H9 (cell line): ENCODE data around the gene FANCF. TPM values are rescaled to one million over a fixed set of nuclear protein-coding genes. Genes with fewer than 3 reads are reported as not detected.

Experiments used
- DNase-seq: peaks from one replicate; pipeline ENCODE4 v3.0.0-alpha.2; 2017
- H2AFZ ChIP-seq: one replicate; pipeline ENCODE4 v1.6.1; 2013; ENCODE audit warnings: mild to moderate bottlenecking, low read length, control low read depth, moderate library complexity
- H2AK5ac ChIP-seq: 2 replicates; pipeline ENCODE4 v1.6.1; 2013; ENCODE audit warnings: low read length, control low read depth, mixed read lengths; ENCODE audit not compliant: insufficient read length
- H2BK120ac ChIP-seq: one replicate; pipeline ENCODE4 v1.6.1; 2013; ENCODE audit warnings: low read depth, mild to moderate bottlenecking, low read length, control low read depth, inconsistent platforms; ENCODE audit not compliant: poor library complexity, severe bottlenecking
- H2BK12ac ChIP-seq: 2 replicates; pipeline ENCODE4 v1.6.1; 2013; ENCODE audit warnings: low read length, control low read depth, mixed read lengths, low read depth; ENCODE audit not compliant: insufficient read length
- H2BK15ac ChIP-seq: 2 replicates; pipeline ENCODE4 v1.6.1; 2013; ENCODE audit warnings: low read depth, low read length, control low read depth
- H2BK20ac ChIP-seq: one replicate; pipeline ENCODE4 v1.6.1; 2013; ENCODE audit warnings: low read depth, mild to moderate bottlenecking, low read length, control low read depth, inconsistent platforms; ENCODE audit not compliant: poor library complexity, severe bottlenecking
- H2BK5ac ChIP-seq: 2 replicates; pipeline ENCODE4 v1.6.1; 2013; ENCODE audit warnings: low read length, control low read depth, mixed read lengths; ENCODE audit not compliant: insufficient read length
- H3K14ac ChIP-seq: 2 replicates; pipeline ENCODE4 v1.6.1; 2013; ENCODE audit warnings: low read length, control low read depth; ENCODE audit not compliant: insufficient read depth
- H3K18ac ChIP-seq: 2 replicates; pipeline ENCODE4 v1.6.1; 2013; ENCODE audit warnings: low read depth, mild to moderate bottlenecking, mixed read lengths, low read length, control low read depth; ENCODE audit not compliant: insufficient read length
- H3K23ac ChIP-seq: 2 replicates; pipeline ENCODE4 v1.6.1; 2013; ENCODE audit warnings: low read length, control low read depth, mixed read lengths, low read depth; ENCODE audit not compliant: insufficient read length
- H3K23me2 ChIP-seq: 2 replicates; pipeline ENCODE4 v1.6.1; 2013; ENCODE audit warnings: low read depth, mild to moderate bottlenecking, mixed read lengths, low read length, control low read depth; ENCODE audit not compliant: insufficient read length, poor library complexity, severe bottlenecking
- H3K27ac ChIP-seq: 2 replicates; pipeline ENCODE4 v1.5.1; 2013; ENCODE audit warnings: low read length, control low read depth, mixed read lengths, low read depth; ENCODE audit not compliant: insufficient read length
- H3K27me3 ChIP-seq: 2 replicates; pipeline ENCODE4 v1.6.1; 2013; ENCODE audit warnings: low read length, control low read depth, inconsistent platforms; ENCODE audit not compliant: insufficient read depth
- H3K4ac ChIP-seq: 2 replicates; pipeline ENCODE4 v1.6.1; 2013; ENCODE audit warnings: low read depth, mild to moderate bottlenecking, control low read depth, inconsistent platforms, low read length, moderate library complexity
- H3K4me1 ChIP-seq: 2 replicates; pipeline ENCODE4 v1.6.1; 2013; ENCODE audit warnings: low read length, control low read depth, inconsistent platforms; ENCODE audit not compliant: insufficient read depth
- H3K4me2 ChIP-seq: 2 replicates; pipeline ENCODE4 v1.6.1; 2013; ENCODE audit warnings: low read length, control low read depth, mixed read lengths; ENCODE audit not compliant: insufficient read length, insufficient read depth
- H3K56ac ChIP-seq: 2 replicates; pipeline ENCODE4 v1.6.1; 2013; ENCODE audit warnings: low read depth, mild to moderate bottlenecking, mixed read lengths, low read length, control low read depth; ENCODE audit not compliant: insufficient read length
- H3K79me1 ChIP-seq: 2 replicates; pipeline ENCODE4 v1.6.1; 2013; ENCODE audit warnings: low read depth, mild to moderate bottlenecking, moderate library complexity, low read length, control low read depth, inconsistent platforms; ENCODE audit not compliant: insufficient read depth, poor library complexity, severe bottlenecking
- H3K79me2 ChIP-seq: 2 replicates; pipeline ENCODE4 v1.6.1; 2013; ENCODE audit warnings: low read length, control low read depth, inconsistent platforms; ENCODE audit not compliant: insufficient read depth
- H3K9ac ChIP-seq: 2 replicates; pipeline ENCODE4 v1.6.1; 2013; ENCODE audit warnings: low read length, control low read depth, mixed read lengths; ENCODE audit not compliant: insufficient read length; ENCODE audit errors: extremely low read depth
- H3K9me3 ChIP-seq: one replicate; pipeline ENCODE4 v1.6.1; 2013; ENCODE audit warnings: low read depth, low read length, inconsistent platforms; ENCODE audit not compliant: control insufficient read depth
- H3T11ph ChIP-seq: one replicate; pipeline ENCODE4 v1.6.1; 2013; ENCODE audit warnings: mild to moderate bottlenecking, low read length, control low read depth, inconsistent platforms
- H4K20me1 ChIP-seq: one replicate; pipeline ENCODE4 v1.6.1; 2013; ENCODE audit not compliant: control insufficient read depth, insufficient read length, insufficient read depth
- H4K5ac ChIP-seq: 2 replicates; pipeline ENCODE4 v1.6.1; 2013; ENCODE audit warnings: low read depth, mild to moderate bottlenecking, mixed read lengths, low read length, control low read depth; ENCODE audit not compliant: insufficient read length
- H4K8ac ChIP-seq: replicated peaks from 2 replicates; pipeline ENCODE4 v1.6.1; 2013; ENCODE audit warnings: low read length, control low read depth, mixed read lengths, low read depth; ENCODE audit not compliant: insufficient read length
- H4K91ac ChIP-seq: 2 replicates; pipeline ENCODE4 v1.6.1; 2013; ENCODE audit warnings: low read depth, mild to moderate bottlenecking, moderate library complexity, mixed read lengths, low read length, control low read depth; ENCODE audit not compliant: insufficient read length
- H3K27ac Mint-ChIP-seq, 3 experiments: 2 replicates in 2 of 3; 3 replicates in 1 of 3; pipeline ENCODE4 v1.8.0; 2020 to 2021; ENCODE audit warnings: mixed read lengths in 3 of 3, mild to moderate bottlenecking in 1 of 3, moderate library complexity in 1 of 3
- H3K27me3 Mint-ChIP-seq: 2 replicates; pipeline ENCODE4 v1.8.0; 2021; ENCODE audit warnings: low read depth, mild to moderate bottlenecking, moderate library complexity, mixed read lengths
- H3K36me3 Mint-ChIP-seq, 3 experiments: 2 replicates in 2 of 3; 3 replicates in 1 of 3; pipeline ENCODE4 v1.8.0; 2020 to 2021; ENCODE audit warnings: low read depth in 3 of 3, mixed read lengths in 3 of 3; ENCODE audit not compliant: insufficient read depth in 1 of 3
- H3K4me1 Mint-ChIP-seq, 2 experiments: 2 replicates each; pipeline ENCODE4 v1.8.0; 2020; ENCODE audit warnings: mixed read lengths in 2 of 2
- H3K4me3 Mint-ChIP-seq, 2 experiments: 2 replicates in 1 of 2; 3 replicates in 1 of 2; pipeline ENCODE4 v1.8.0; 2020 to 2021; ENCODE audit warnings: mild to moderate bottlenecking in 2 of 2, mixed read lengths in 2 of 2, moderate library complexity in 1 of 2
- H3K9me3 Mint-ChIP-seq, 2 experiments: 2 replicates in 1 of 2; 3 replicates in 1 of 2; pipeline ENCODE4 v1.8.0; 2020; ENCODE audit warnings: mild to moderate bottlenecking in 2 of 2, mixed read lengths in 2 of 2, moderate library complexity in 1 of 2
- CTCF ChIP-seq: fragments of 200-600 bp; sonication (generic); conservative IDR thresholded peaks from 3 replicates; pipeline ENCODE4 v1.8.0; 2021; ENCODE audit warnings: antibody characterized with exemption, mild to moderate bottlenecking
- WGBS: extraction: QIAGEN DNeasy Blood & Tissue Kit; methylation state at CpG from one replicate; pipeline ENCODE4 v1.1.7; 2013; ENCODE audit warnings: missing lambda C conversion rate, low lambda C conversion rate, mixed read lengths; ENCODE audit not compliant: insufficient read length; ENCODE audit errors: extremely low coverage; 5-methylcytosine and 5-hydroxymethylcytosine counted together
- total RNA-seq: library from RNA; stranded (reverse); gene quantifications from 2 replicates; pipeline ENCODE4 v1.2.1, GENCODE V29; 2021

Gene FANCF
- total RNA-seq, 1 experiment from 2014 or later, result 15.3 TPM

DNA sequence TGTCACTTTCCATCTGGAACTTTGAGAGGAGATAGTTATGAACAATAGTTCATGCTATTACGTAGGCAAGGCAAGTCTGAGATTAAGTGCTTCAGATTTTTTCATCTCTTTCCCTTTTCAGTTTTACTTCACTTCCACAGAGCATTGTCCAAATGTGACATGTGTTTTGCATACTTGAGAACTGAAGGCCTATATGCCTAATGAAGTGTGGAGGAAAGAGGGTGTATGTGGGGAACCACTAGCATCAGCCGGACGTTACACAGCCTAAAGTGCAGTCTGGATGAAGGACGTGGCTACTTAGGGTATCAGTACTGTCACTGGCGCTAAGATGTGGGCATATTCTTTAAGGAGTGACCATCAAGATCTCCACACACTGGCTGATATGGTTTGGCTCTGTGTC, 26.2 kb downstream of the FANCF start:
- Histone ChIP-seq H2AFZ (no peak overlapping the region), H3K4me2 (no peak overlapping the region), H3T11ph (no peak overlapping the region), H3K23me2 (no peaks in the 10 kb centered on the region), H3K56ac (no peak overlapping the region), H4K8ac (no peak overlapping the region), H3K27me3 (no peaks in the 10 kb centered on the region), H2BK12ac (no peak overlapping the region), H4K91ac (no peak overlapping the region), H3K4me1 (no peaks in the 10 kb centered on the region), H2AK5ac (no peak overlapping the region), H3K79me2 (no peaks in the 10 kb centered on the region), H3K79me1 (no peaks in the 10 kb centered on the region), H3K27ac (no peak overlapping the region), H3K18ac (no peak overlapping the region), H2BK15ac (no peak overlapping the region), H4K5ac (no peak overlapping the region), H3K9me3 (no peaks in the 10 kb centered on the region), H2BK120ac (no peak overlapping the region), H3K4ac (no peak overlapping the region), H2BK20ac (no peak overlapping the region), H3K9ac (no peak overlapping the region), H3K23ac (no peak overlapping the region), H2BK5ac (no peak overlapping the region), H4K20me1 (no peaks in the 10 kb centered on the region), H3K14ac (no peak overlapping the region)
- H3K27me3 Mint-ChIP-seq, result no peaks in the 10 kb centered on the region
- no CpG with 5 or more reads among the region's 5 CpGs for WGBS
- H3K4me3 Mint-ChIP-seq, result no peak overlapping the region
- H3K27ac Mint-ChIP-seq, result no peak overlapping the region
- no peaks in the 10 kb centered on the region for H3K36me3 Mint-ChIP-seq
- no peaks in the 10 kb centered on the region; a peak in 1 of 5 replicates for H3K9me3 Mint-ChIP-seq
- DNase-seq, result no peak
- TF ChIP-seq CTCF, result no peak
- no peaks in the 10 kb centered on the region for H3K4me1 Mint-ChIP-seq
